ENCODE data around the gene COX7C.

DNA sequence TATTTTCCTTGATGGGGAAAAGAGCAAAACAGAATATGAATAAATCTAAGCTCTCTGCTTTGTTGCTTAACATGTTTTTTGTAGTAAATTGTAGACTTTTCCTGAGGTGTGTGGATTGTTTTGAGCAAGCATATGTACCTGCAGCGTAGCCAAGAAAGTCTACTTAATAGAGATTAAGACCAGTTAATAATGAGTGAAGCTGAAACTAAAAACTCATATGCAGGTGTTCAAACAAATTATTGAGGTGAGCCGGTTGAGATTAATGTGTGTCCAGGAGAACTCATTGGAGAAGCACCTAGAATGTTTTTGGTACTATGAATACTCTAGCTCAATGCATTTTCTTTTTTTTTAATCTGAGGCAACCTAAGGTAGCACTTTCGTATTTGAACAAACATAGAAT is 49.2 kb downstream of the COX7C start:
- TF ChIP-seq CTCF (IDR thresholded peaks at IDR 0.05) (no peak), EZH2phosphoT487 (IDR thresholded peaks at IDR 0.05) (no peak), EZH2 (IDR thresholded peaks at IDR 0.05) (no peak)

Data from neural progenitor cell (in vitro differentiated cells).